GM21723 (cell line): ENCODE results near the gene SH3GL2.

ENCODE experiments used
- ATAC-seq: cut with Tn5 transposase; IDR thresholded peaks from one replicate; pipeline ENCODE4 v1.9.1; 2021; ENCODE audit warnings: mild to moderate bottlenecking, moderate library complexity; ENCODE audit not compliant: unreplicated experiment

SH3GL2 gene

GRCh38 chr9:17609312-17610005 is 30.6 kb downstream of the SH3GL2 start:
- ATAC-seq, result no peak

DNA sequence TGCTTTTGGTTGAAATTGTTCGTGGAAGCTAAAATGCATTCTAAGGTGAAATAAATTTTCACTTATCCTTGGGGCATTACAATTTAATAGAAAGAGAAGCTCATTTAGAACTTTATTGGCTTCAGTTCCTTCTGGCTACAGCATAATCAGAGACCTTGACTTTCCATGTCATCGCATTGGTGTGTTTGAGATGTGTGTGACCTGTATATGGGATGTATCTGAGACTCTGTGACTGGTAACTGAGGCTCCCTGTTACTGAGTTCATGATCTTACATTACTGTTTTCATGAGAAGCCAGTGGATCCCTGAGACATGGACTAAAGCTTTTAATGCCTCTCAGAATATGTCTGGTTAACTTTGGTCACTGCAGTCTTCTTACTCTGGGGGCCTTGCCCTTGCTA is 32.5 kb downstream of the SH3GL2 start:
- ATAC-seq, result no peak

GRCh38 chr9:17611917-17612316 is 33.1 kb downstream of the SH3GL2 start:
- ATAC-seq, result no peak

GRCh38 chr9:17613758-17614157 is 34.9 kb downstream of the SH3GL2 start:
- no peak for ATAC-seq

DNA sequence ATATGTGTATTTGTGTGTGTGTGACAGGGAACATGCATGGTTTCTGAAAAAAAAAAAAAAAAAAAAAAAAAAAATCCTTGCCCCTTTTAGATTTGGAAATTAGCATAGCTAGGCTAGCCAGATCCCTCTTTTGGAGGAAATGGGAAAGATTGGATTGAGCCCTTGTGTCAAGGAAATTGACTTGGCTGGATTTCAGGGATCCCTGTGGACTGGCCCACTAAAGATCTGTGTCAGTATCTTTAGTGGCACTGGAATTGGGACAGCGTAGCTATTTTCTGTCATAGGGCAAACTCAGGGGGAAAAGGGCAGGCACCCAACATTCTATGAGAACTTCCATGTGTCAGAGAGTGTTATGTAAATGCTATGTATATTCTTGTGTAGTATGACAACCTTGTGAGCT is 35.4 kb downstream of the SH3GL2 start:
- ATAC-seq, result no peak

DNA sequence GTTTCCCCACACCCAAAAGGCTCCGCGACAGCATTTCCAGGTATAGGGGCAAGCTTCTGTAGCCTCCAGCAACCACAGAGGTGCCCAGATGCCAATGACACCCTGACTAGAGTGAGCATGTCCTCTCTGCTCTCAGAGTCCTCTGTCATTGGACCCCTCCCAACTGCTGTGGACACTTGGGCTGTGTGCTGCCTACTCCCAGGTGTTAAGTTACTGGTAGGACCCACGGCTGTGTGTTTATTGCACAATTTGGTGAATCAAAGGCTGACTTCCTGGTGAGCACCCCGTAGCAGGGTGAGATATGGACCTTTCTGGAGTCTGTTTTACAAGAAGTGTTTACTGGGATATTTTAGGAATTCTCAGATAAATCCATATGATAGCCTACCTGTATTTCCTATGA is 36.0 kb downstream of the SH3GL2 start:
- ATAC-seq, result no peak

GRCh38 chr9:17622141-17622540 is 43.3 kb downstream of the SH3GL2 start:
- ATAC-seq, result no peak

GRCh38 chr9:17622749-17623148 is 43.9 kb downstream of the SH3GL2 start:
- no peak for ATAC-seq

DNA sequence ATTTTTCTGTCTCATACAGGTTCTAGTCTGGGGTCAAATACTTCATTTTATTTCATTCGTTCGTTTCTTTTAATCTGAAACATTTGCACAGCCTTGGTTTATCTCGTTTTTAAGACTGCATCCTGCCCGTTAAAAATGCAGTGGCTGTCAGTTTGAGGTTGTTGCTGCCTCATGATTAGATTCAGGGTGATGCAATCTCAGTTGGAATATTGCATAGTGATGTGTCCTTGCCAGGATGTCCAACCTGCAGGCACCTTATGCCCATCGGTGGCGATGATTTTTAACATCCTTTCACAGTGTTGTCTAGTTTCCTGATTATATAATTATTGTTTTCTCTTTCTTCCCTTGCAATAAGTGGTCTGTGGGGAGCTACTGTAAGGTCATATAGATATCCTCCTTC is 45.1 kb downstream of the SH3GL2 start:
- ATAC-seq, result no peak

- ATAC-seq, result no peak
Observed at GRCh38 chr9:17624571-17624970, 45.7 kb downstream of the SH3GL2 start.

DNA sequence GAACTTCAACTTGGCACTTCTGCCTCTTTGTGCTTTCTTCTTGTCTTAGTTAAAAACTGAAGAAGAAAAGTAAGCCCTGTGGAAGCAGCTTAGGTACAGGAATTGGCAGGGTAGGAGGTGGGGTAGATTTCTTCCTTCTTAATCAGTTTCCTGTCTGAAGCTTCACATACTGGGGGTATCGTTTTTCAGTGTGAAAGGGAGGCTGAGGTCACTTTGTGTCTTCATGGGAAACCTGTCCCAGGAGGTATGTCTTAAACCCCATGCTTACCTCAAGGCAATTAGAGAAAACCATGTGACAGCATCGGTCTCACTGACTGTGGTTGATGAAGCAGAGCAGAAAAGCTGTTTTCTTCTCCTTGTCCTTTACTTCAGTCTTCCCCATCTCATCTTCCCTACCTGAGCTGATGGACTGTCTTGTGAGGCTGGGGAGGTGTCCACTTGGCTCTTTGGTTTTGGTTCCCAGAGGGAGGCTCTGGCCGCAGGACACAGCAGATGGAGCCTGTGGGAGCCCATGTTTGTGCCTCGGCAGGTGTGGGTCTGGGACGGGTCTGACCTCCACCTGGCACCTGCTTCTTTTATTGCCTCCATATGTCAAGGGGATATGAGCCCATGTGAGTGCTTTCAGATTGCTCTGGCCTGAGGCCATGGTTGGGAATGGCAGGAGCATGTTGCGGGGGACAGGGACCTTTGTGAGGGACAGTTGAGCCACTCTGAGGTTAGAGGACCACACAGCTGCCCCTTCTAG is 47.0 kb downstream of the SH3GL2 start:
- no peak for ATAC-seq

GRCh38 chr9:17627641-17628040 is 48.8 kb downstream of the SH3GL2 start:
- no peak for ATAC-seq

DNA sequence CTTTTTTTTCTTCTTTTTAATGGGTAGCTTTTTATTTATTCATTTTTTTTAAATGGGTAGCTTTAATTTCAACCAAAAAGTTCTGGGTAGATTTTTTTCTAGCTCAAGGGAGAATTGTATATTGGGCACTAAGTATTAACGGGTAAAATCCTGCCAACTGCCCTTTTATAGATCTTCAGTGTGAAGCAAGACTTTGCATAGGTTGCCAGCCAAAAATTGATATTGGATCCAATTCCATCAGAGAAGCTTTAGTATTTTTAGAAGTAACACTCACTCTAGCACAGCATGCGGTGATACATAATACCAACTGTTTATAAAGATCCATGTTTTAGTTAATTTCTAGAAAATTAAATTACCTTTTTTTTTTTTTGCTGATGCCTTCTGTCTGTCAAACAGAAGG is 49.8 kb downstream of the SH3GL2 start:
- ATAC-seq, result no peak

- ATAC-seq, result no peak
Observed at GRCh38 chr9:17630531-17630949, 51.7 kb downstream of the SH3GL2 start.

DNA sequence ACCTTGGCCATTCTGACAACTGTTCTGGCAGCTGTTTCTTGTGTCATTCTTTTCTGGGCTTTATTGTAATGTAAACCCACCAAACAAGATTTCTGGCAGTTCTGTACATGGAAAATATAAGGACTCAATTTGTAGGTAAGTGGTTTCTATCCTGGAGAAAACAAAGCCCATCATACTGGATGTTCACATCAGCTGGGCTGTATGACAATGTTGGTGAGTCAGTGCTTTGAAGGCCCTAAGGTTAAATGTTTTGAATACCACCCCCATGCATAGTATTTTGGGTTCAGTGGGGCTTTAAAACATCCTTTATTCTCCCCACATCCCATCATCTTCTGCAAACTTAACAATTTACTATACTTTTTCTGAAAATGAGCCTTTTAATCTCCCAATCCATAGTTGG is 52.5 kb downstream of the SH3GL2 start:
- no peak for ATAC-seq

DNA sequence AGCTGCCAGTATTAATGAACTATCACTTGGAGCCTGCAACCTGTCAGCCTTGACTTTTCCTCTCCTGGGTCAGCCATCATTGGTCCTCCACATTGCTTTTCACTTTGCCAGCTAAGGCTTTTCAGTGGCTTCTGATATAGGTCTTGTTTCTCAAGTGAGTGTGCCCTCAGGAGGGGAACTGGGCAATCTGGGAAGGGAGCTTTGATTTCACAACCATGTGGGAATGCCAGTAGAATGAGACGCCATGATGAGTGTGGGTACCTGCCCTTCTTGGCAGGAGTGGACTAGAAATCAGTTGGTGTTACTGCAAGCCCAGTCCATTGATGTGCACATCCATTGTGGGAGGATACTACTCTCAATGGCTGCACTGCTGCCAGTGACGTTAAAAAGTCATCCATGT is 54.1 kb downstream of the SH3GL2 start:
- no peak for ATAC-seq

DNA sequence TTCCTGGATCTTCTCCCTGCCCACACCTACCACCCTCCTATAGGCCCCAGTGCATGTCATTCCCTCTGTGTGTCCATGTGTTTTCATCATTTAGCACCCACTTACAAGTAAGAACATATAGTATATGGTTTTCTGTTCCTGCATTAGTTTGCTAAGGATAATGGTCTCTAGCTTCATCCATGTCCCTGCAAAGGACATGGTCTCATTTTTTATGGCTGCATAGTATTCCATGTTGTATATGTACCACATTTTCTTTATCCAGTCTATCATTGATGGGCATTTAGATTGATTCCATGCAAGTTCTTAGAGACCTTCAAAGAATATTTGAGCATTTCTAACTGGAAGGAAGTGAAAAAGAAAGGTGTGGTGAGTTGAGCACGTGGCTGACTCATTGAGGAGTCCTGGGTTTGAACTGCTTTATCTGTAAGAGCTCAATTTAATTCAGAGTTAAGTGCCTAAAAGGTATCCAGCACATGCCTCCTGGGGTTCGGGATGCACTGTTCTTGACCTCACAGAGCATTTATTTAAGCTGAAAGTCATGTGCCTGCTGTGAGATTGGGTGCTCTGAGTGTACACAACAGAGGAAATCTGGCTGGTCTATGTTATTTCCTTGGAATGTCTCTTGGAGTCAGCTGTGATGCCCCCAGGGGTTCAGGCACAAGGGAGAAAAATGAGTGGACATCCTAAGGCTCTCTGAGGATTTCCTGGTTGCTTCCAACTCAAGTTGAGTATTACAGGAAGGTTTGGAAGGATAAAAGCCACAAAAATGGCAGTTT is 56.4 kb downstream of the SH3GL2 start:
- ATAC-seq, result no peak

DNA sequence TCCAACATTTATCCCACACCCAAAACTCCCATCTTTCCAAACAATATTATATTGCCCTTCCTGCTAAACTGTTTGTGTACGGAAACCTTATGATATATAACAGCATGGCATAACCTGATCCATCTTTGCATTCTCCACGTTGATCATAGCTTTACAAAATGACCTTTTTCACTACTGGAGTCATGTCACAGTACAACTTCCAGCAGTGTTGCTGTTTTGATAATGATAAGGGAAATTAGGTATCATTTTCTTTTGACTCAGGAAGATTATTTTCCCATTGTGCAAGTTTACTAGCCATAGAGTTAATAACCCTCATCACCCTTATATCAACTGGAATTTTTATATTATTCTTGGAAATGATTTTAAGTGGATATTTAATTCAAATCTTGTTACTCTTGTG is 57.5 kb downstream of the SH3GL2 start:
- ATAC-seq, result no peak

DNA sequence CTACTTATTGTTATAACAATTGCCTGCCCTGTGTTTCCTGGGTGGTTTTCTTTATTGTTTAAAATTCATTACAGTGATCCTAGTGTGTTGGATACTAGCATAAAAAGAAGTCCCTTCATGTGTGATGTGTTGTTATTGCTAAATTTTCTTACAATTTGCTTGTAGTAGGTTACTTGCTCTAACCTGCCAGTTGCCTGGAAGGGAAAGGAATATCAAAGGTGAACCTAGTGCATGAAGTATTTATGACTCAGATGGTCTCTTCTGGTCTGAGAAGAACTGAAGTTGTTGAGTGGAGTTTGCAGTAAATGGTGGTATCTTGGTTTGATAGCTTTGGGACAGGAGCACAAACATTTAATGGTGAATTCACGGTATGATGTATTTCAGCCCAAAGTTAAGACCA is 58.0 kb downstream of the SH3GL2 start:
- ATAC-seq, result no peak

DNA sequence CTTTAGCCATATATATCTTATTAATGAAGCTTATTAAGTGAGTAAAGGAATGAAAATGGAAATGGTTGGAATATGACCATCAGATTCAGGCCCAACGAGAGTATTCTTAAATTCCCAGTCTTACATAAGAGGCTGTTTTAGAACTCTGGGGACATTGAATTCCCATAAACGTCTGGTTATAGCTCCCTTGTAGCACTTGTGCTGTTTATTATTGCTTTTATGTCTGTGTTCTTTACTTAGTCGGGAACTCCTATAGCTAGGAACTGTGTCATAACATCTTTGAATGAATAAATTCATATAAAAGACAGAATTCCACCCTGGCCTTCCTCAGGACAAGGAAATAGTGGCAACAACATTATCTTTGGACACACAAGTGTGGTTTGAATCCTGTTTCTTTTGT is 58.4 kb downstream of the SH3GL2 start:
- ATAC-seq, result no peak

- ATAC-seq, result no peak
Observed at GRCh38 chr9:17648516-17648915, 69.7 kb downstream of the SH3GL2 start.

- ATAC-seq, result no peak
Observed at GRCh38 chr9:17651725-17652124, 72.9 kb downstream of the SH3GL2 start.
